Measurements from ENCODE around the gene MARVELD3. TPM values are rescaled to one million over a fixed set of nuclear protein-coding genes. Genes with fewer than 3 reads are reported as not detected.
"Not testable (repeated sequence)": the region's sequence is repeated elsewhere in the genome, so short reads cannot be mapped to it uniquely, and the experiment has no call there.

The MARVELD3 gene, protein sequence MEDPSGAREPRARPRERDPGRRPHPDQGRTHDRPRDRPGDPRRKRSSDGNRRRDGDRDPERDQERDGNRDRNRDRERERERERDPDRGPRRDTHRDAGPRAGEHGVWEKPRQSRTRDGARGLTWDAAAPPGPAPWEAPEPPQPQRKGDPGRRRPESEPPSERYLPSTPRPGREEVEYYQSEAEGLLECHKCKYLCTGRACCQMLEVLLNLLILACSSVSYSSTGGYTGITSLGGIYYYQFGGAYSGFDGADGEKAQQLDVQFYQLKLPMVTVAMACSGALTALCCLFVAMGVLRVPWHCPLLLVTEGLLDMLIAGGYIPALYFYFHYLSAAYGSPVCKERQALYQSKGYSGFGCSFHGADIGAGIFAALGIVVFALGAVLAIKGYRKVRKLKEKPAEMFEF
- total RNA-seq = 16.6 and 21.3 TPM in 2 replicates

DNA sequence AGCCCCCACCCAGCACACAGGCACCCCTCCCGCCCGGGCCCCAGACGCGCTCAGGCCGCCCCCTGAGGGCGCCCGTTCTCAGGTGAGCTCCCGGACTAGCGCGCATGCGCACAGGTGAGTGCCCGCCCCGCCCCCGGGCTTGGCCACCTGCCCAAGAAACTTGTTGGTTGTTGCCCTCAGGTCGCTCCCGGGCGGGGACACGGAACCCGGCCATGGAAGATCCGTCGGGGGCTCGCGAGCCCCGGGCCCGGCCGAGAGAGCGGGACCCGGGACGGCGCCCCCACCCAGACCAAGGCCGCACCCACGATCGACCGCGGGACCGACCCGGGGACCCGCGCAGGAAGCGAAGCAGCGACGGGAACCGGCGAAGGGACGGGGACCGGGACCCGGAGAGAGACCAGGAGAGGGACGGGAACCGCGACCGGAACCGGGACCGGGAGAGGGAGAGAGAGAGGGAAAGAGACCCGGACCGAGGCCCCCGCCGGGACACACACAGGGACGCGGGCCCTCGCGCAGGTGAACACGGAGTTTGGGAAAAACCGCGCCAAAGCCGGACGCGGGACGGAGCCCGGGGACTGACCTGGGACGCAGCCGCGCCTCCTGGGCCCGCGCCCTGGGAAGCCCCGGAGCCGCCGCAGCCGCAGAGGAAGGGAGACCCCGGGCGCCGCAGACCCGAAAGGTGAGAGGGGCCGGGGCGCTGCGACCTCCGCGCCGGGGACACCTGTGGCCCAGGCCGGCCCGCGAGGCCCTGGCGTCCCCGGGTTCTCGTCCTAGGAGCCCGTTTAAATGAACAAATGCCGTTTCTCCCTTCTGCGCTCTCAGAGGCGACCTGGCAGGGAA is at the start of gene MARVELD3:
TSS of gene MARVELD3 (plus strand) at position 167 of the 840 bp plus-strand sequence. CDS start at position 213, 46 bp downstream.
- TF ChIP-seq, protein P1, sequence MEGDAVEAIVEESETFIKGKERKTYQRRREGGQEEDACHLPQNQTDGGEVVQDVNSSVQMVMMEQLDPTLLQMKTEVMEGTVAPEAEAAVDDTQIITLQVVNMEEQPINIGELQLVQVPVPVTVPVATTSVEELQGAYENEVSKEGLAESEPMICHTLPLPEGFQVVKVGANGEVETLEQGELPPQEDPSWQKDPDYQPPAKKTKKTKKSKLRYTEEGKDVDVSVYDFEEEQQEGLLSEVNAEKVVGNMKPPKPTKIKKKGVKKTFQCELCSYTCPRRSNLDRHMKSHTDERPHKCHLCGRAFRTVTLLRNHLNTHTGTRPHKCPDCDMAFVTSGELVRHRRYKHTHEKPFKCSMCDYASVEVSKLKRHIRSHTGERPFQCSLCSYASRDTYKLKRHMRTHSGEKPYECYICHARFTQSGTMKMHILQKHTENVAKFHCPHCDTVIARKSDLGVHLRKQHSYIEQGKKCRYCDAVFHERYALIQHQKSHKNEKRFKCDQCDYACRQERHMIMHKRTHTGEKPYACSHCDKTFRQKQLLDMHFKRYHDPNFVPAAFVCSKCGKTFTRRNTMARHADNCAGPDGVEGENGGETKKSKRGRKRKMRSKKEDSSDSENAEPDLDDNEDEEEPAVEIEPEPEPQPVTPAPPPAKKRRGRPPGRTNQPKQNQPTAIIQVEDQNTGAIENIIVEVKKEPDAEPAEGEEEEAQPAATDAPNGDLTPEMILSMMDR (IDR thresholded peaks at IDR 0.05; ENCODE audit: insufficient read depth, low read length, severe bottlenecking) = peak; percentile 33
- peaks cover 7% of the 10 kb centered on the region for H3K36me3 ChIP-seq (ENCODE audit: control insufficient read depth, insufficient read depth, low read length)
- no peaks in the 10 kb centered on the region for H3K27me3 ChIP-seq (ENCODE audit: control insufficient read depth, insufficient read depth, low read length)
- peak within 1 kb of the TSS; percentile 90 for H3K4me3 ChIP-seq (ENCODE audit: low read depth, low read length)
- FAIRE-seq (no peak), DNase-seq (ENCODE audit: low read depth) (peak; percentile 67)

DNA sequence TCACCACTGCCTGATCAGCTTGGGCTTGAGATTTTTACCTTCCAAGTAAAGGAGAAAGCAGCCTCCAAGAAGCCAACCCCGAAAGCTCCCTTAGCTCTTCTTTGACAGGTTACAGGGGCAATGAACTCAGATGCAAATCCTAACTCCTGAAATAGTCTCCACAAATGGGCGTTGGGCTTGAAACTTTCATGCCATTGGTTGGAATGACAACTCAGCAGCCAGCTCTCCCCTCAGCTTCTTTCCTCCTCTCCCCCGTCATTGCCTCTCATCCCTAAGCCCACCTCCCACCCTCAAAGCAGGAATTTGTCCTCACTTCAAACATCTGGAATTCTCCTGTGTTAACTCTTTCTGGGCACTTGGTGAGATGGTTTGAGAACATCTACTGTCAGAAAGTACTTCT is 49.0 kb upstream of the MARVELD3 start, which contains the start of gene TAT:
TSS of gene TAT (minus strand) at position 122 of the 400 bp plus-strand sequence. CDS start 677 bp downstream, outside the sequence.
- Histone ChIP-seq H3K27me3 (ENCODE audit: control insufficient read depth, insufficient read depth, low read length) (peaks cover 2% of the 10 kb centered on the region), H3K36me3 (ENCODE audit: control insufficient read depth, insufficient read depth, low read length) (no peaks in the 10 kb centered on the region), H3K4me3 (ENCODE audit: low read depth, low read length) (no peak within 1 kb of the TSS)
- TF ChIP-seq, protein P1 (IDR thresholded peaks at IDR 0.05; ENCODE audit: insufficient read depth, low read length, severe bottlenecking) = no peak
- DNase-seq (ENCODE audit: low read depth) (no peak), FAIRE-seq (no peak)

DNA sequence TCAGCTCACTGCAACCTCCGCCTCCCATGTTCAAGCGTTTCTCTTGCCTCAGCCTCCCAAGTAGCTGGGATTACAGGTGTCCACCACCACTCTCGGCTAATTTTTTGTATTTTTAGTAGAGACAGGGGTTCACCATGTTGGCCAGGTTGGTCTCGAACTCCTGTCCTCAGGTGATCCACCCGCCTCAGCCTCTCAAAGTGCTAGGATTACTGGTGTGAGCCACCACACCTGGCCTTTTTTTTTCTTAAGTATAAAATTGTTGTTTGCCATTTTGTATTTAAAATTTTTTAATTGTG is 43.5 kb upstream of the MARVELD3 start:
- H3K4me3 ChIP-seq (ENCODE audit: low read depth, low read length); H3K27me3 ChIP-seq (ENCODE audit: control insufficient read depth, insufficient read depth, low read length); DNase-seq (ENCODE audit: low read depth); FAIRE-seq; H3K36me3 ChIP-seq (ENCODE audit: control insufficient read depth, insufficient read depth, low read length): not testable (repeated sequence)

DNA sequence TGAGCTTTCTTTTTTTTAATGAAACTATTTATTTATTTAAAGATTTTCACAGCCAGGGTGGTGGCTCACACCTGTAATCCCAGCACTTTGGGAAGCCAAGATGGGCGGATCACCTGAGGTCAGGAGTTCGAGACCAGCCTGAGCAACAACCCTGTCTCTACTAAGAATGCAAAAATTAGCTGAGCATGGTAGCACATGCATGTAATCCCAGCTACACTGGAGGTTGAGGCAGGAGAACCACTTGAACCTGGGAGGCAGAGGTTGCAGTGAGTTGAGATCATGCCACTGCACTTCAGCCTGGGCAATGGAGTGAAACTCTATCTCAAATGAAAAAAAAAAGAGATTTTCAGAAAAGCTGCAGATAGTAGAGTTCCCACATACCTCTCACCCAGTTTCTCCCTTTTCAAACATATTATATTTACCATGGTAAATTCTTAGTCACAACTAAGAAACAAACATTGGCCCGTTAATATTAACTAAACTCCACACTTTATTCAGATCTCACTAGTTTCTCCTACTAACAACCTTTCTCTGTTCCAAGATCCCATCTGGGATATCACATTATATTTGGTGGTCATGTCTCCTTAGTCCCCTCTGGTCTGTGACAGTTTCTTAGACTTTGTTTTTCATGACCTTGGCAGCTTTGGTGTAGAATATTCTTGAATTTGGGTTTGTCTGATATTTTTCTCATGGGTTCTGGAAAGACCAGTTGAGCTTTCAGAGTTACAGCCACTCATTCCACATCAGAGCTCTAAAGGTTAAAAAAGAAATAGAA is 41.3 kb upstream of the MARVELD3 start:
- no peak for DNase-seq (ENCODE audit: low read depth)
- H3K4me3 ChIP-seq (ENCODE audit: low read depth, low read length) = no peak overlapping the region
- H3K27me3 ChIP-seq (ENCODE audit: control insufficient read depth, insufficient read depth, low read length) = no peaks in the 10 kb centered on the region
- no peak for FAIRE-seq
- H3K36me3 ChIP-seq (ENCODE audit: control insufficient read depth, insufficient read depth, low read length) = no peaks in the 10 kb centered on the region
- TF ChIP-seq, protein P1 (IDR thresholded peaks at IDR 0.05; ENCODE audit: insufficient read depth, low read length, severe bottlenecking) = no peak

DNA sequence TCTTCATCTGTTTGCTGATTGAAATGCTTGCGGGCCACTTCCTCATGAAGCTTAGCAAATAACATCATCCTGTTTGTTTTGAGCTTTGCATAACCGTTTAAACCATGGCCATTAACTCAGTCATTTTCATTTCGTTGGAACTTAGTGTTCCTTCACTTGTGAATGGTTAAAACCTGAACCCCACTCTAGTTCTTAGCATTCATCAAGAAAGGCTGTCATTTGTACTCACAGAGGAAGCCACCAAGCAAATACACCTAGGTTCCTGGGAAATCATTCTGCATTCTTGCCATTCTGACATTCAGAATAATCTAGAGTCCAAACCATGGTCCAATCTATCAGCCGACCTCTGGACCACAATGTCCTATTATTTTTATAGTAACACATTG is 40.7 kb upstream of the MARVELD3 start:
- FAIRE-seq = no peak
- TF ChIP-seq, protein P1 (IDR thresholded peaks at IDR 0.05; ENCODE audit: insufficient read depth, low read length, severe bottlenecking) = no peak
- no peak for DNase-seq (ENCODE audit: low read depth)
- no peaks in the 10 kb centered on the region for H3K36me3 ChIP-seq (ENCODE audit: control insufficient read depth, insufficient read depth, low read length)
- no peaks in the 10 kb centered on the region for H3K27me3 ChIP-seq (ENCODE audit: control insufficient read depth, insufficient read depth, low read length)
- H3K4me3 ChIP-seq (ENCODE audit: low read depth, low read length) = no peak overlapping the region

DNA sequence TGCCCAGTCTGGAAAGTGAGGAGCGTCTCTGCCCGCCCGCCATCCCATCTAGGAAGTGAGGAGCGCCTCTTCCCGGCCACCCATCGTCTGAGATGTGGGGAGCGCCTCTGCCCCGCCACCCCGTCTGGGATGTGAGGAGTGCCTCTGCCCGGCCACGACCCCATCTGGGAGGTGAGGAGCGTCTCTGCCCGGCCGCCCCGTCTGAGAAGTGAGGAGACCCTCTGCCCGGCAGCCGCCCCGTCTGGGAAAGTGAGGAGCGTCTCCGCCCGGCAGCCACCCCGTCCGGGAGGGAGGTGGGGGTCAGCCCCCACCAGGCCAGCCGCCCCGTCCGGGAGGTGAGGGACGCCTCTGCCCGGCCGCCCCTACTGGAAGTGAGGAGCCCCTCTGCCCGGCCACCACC is 36.6 kb upstream of the MARVELD3 start:
- H3K36me3 ChIP-seq (ENCODE audit: control insufficient read depth, insufficient read depth, low read length); H3K27me3 ChIP-seq (ENCODE audit: control insufficient read depth, insufficient read depth, low read length); DNase-seq (ENCODE audit: low read depth); H3K4me3 ChIP-seq (ENCODE audit: low read depth, low read length); FAIRE-seq: not testable (repeated sequence)

DNA sequence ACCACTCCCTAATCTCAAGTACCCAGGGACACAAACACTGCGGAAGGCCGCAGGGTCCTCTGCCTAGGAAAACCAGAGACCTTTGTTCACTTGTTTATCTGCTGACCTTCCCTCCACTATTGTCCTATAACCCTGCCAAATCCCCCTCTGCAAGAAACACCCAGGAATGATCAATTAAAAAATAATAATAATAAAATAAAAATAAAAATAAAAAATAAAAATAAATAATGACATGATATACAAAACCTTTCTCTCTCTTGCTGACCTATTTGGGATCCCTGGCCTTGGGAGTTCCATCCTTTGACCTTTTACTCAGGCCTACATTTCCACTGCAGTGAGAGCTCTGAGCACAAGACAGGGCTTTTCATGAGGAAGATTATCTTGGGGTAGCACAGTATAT is 35.9 kb upstream of the MARVELD3 start:
- not testable (repeated sequence) for FAIRE-seq; H3K36me3 ChIP-seq (ENCODE audit: control insufficient read depth, insufficient read depth, low read length); H3K4me3 ChIP-seq (ENCODE audit: low read depth, low read length)

More for the DNA sequence above, 35.9 kb upstream of the MARVELD3 start:
- not testable (repeated sequence) for H3K27me3 ChIP-seq (ENCODE audit: control insufficient read depth, insufficient read depth, low read length); DNase-seq (ENCODE audit: low read depth)
